Measurements from ENCODE around the gene PCBP4. TPM values are rescaled to one million over a fixed set of nuclear protein-coding genes. Genes with fewer than 3 reads are reported as not detected.

The PCBP4 gene
- total RNA-seq, 1 experiment from 2014 or later: 48.8 TPM

- CTCF ChIA-PET: no interaction called here
These were observed 43.2 kb upstream of the PCBP4 start for GRCh38 chr3:52010431-52010830.

GRCh38 chr3:52007291-52007690 is 40.0 kb upstream of the PCBP4 start:
- Histone ChIP-seq H3K9me3 (ENCODE audit: control insufficient read depth in 1 of 2, insufficient read depth in 1 of 2, low read depth in 1 of 2, low read length in 2 of 2) (no peaks in the 10 kb centered on the region), H3K27ac (ENCODE audit: low read depth, low read length) (no peak overlapping the region), H3K9me2 (ENCODE audit: insufficient read depth) (no peaks in the 10 kb centered on the region), H3K79me2 (ENCODE audit: insufficient read depth, low read length) (no peaks in the 10 kb centered on the region), H3K4me2 (ENCODE audit: low read length) (no peak overlapping the region), H4K20me1 (ENCODE audit: insufficient read depth) (no peaks in the 10 kb centered on the region), H2AFZ (ENCODE audit: low read depth, low read length, poor library complexity, severe bottlenecking) (no peak overlapping the region), H3K4me1 (ENCODE audit: control insufficient read depth in 1 of 2, insufficient read depth in 2 of 2, low read length in 2 of 2) (peaks cover 4 to 12% of the 10 kb centered on the region in 2 experiments; a peak in 3 of 4 replicates), H3K4me3 (replicated peaks in 1 of 2; ENCODE audit: low read depth in 1 of 2, low read length in 2 of 2) (no peak overlapping the region), H3K36me3 (ENCODE audit: control insufficient read depth in 1 of 2, insufficient read depth in 2 of 2, low read length in 2 of 2) (no peaks in the 10 kb centered on the region), H3K27me3 (ENCODE audit: insufficient read depth, low read length) (no peaks in the 10 kb centered on the region), H3K9ac (ENCODE audit: low read length) (no peak overlapping the region)
- ChIA-PET CTCF (no interaction called here), POLR2A (no interaction called here), RAD21 (ENCODE audit: low non-redundant PET in 1 of 2, low total read pairs in 2 of 2, uncharacterized antibody in 2 of 2, unreplicated experiment in 2 of 2) (interaction anchor here in 1 of 2 experiments (0.8 kb wide), 1 partner anchor 210 kb away, joined by 3 read pairs; no protein-coding TSS in a partner anchor)
- intact Hi-C loops (cut with micrococcal nuclease): no loop called here
- no peak for ATAC-seq
- TF ChIP-seq RAD21 (IDR thresholded peaks at IDR 0.05; ENCODE audit: low read depth) (no peak), SRF (IDR thresholded peaks at IDR 0.05; ENCODE audit: low read depth) (no peak), MAX (IDR thresholded peaks at IDR 0.05) (no peak), EGR1 (IDR thresholded peaks at IDR 0.05; ENCODE audit: low read depth) (no peak), POLR2A (IDR thresholded peaks at IDR 0.05; ENCODE audit: borderline replicate concordance, extremely low read depth, insufficient read depth, insufficient read length) (no peak), ZNF274 (IDR thresholded peaks at IDR 0.05; ENCODE audit: low read depth, low read length) (no peak), CEBPB (IDR thresholded peaks at IDR 0.05; ENCODE audit: low read depth) (no peak), FOSL1 (IDR thresholded peaks at IDR 0.05; ENCODE audit: low read depth) (no peak), POLR2AphosphoS5 (IDR thresholded peaks at IDR 0.05; ENCODE audit: low read depth, low read length) (no peak), ELF1 (IDR thresholded peaks at IDR 0.05; ENCODE audit: borderline replicate concordance, low read depth) (no peak), TCF7L2 (IDR thresholded peaks at IDR 0.05; ENCODE audit: borderline replicate concordance, extremely low read depth, insufficient read depth, insufficient read length) (no peak), REST (IDR thresholded peaks at IDR 0.05; ENCODE audit: low read depth) (no peak), EZH2phosphoT487 (IDR thresholded peaks at IDR 0.05; ENCODE audit: borderline replicate concordance) (no peak), EZH2 (IDR thresholded peaks at IDR 0.05) (no peak), JUND (IDR thresholded peaks at IDR 0.05) (no peak), YY1 (IDR thresholded peaks at IDR 0.05; ENCODE audit: extremely low read depth, insufficient replicate concordance, low read depth, low read length) (no peak), SP1 (IDR thresholded peaks at IDR 0.05; ENCODE audit: low read depth) (no peak), ATF3 (IDR thresholded peaks at IDR 0.05) (no peak)
- BruUV-seq (replicated peaks): no TSS peak
- DNase-seq (ENCODE audit: low read depth, low spot score): no peak

More at GRCh38 chr3:52010431-52010830, 43.2 kb upstream of the PCBP4 start:
- RAD21 ChIA-PET (ENCODE audit: low non-redundant PET in 1 of 2, low total read pairs in 2 of 2, uncharacterized antibody in 2 of 2, unreplicated experiment in 2 of 2): no interaction called here
- Histone ChIP-seq H2AFZ (ENCODE audit: low read depth, low read length, poor library complexity, severe bottlenecking) (no peak overlapping the region), H3K27ac (ENCODE audit: low read depth, low read length) (no peak overlapping the region), H3K4me1 (ENCODE audit: control insufficient read depth in 1 of 2, insufficient read depth in 2 of 2, low read length in 2 of 2) (peaks cover 3 to 13% of the 10 kb centered on the region in 2 experiments; a peak in 3 of 4 replicates), H3K9me3 (ENCODE audit: control insufficient read depth in 1 of 2, insufficient read depth in 1 of 2, low read depth in 1 of 2, low read length in 2 of 2) (no peaks in the 10 kb centered on the region), H3K4me2 (ENCODE audit: low read length) (no peak overlapping the region), H3K79me2 (ENCODE audit: insufficient read depth, low read length) (no peaks in the 10 kb centered on the region), H3K4me3 (replicated peaks in 1 of 2; ENCODE audit: low read depth in 1 of 2, low read length in 2 of 2) (no peak overlapping the region), H3K9ac (ENCODE audit: low read length) (no peak overlapping the region), H3K36me3 (ENCODE audit: control insufficient read depth in 1 of 2, insufficient read depth in 2 of 2, low read length in 2 of 2) (no peaks in the 10 kb centered on the region), H3K9me2 (ENCODE audit: insufficient read depth) (no peaks in the 10 kb centered on the region), H3K27me3 (ENCODE audit: insufficient read depth, low read length) (no peaks in the 10 kb centered on the region), H4K20me1 (ENCODE audit: insufficient read depth) (no peaks in the 10 kb centered on the region)
- DNase-seq (ENCODE audit: low read depth, low spot score): no peak
- ATAC-seq: no peak
- no peak for TF ChIP-seq CEBPB (IDR thresholded peaks at IDR 0.05; ENCODE audit: low read depth)
- POLR2A ChIA-PET: interaction anchor here (2.4 kb wide), 1 partner anchor 14 kb away, joined by 11 read pairs; the partner anchor contains the start of gene RPL29
- intact Hi-C loops (cut with micrococcal nuclease): no loop called here
- no TSS peak for BruUV-seq (replicated peaks)
